ENCODE data around the gene PHACTR3. TPM values are rescaled to one million over a fixed set of nuclear protein-coding genes. Genes with fewer than 3 reads are reported as not detected.
A peak's percentile ranks its signal among the peaks of the same experiment; 100 is the strongest.

Gene PHACTR3
- total RNA-seq, 4 donors from 2014 or later = 1.4 to 7.2 (median 4.3) TPM

DNA sequence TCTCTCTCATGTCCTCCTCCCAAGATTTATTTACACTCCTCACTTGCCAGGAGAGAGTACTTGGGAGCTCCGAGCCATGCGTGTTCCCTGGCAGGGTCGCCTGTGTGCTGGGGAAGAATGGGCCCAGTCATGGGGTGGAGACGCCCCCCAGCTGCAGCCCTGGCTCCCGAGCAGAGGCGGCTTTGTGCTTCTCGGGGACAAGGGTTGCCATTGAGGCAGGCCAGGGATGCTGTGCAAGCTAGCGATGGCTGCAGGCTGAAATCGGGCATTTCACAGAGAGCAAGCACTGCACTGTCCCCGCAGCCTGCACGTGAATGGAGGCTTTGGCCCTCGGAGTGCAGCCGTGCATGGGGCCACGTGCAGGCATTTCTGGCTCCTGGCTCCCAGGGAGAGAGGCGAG, 23.8 kb downstream of the PHACTR3 start:
- 42 to 66% methylated on average over 11 to 15 of the region's 15 CpGs for WGBS, 2 donors
- no peak for DNase-seq (ENCODE audit: low spot score in 2 of 2)
- intact Hi-C loops (cut with DNase I; ENCODE audit: low total_unique reads) = no loop called here
- no peak for TF ChIP-seq POLR2A (IDR thresholded peaks at IDR 0.05)
- TF ChIP-seq, protein P1, sequence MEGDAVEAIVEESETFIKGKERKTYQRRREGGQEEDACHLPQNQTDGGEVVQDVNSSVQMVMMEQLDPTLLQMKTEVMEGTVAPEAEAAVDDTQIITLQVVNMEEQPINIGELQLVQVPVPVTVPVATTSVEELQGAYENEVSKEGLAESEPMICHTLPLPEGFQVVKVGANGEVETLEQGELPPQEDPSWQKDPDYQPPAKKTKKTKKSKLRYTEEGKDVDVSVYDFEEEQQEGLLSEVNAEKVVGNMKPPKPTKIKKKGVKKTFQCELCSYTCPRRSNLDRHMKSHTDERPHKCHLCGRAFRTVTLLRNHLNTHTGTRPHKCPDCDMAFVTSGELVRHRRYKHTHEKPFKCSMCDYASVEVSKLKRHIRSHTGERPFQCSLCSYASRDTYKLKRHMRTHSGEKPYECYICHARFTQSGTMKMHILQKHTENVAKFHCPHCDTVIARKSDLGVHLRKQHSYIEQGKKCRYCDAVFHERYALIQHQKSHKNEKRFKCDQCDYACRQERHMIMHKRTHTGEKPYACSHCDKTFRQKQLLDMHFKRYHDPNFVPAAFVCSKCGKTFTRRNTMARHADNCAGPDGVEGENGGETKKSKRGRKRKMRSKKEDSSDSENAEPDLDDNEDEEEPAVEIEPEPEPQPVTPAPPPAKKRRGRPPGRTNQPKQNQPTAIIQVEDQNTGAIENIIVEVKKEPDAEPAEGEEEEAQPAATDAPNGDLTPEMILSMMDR (IDR thresholded peaks at IDR 0.05) = no peak
- no peak overlapping the region for H3K4me3 ChIP-seq (ENCODE audit: low read depth, poor library complexity, severe bottlenecking)

GRCh38 chr20:59629141-59630045, 25.1 kb downstream of the PHACTR3 start:
- 82 to 89% methylated on average over 12 to 16 of the region's 16 CpGs for WGBS, 2 donors
- intact Hi-C loops (cut with DNase I; ENCODE audit: low total_unique reads) = no loop called here
- no peak for TF ChIP-seq POLR2A (IDR thresholded peaks at IDR 0.05)
- TF ChIP-seq, protein P1 (IDR thresholded peaks at IDR 0.05) = no peak
- DNase-seq (ENCODE audit: low spot score in 2 of 2) = no peak
- no peak overlapping the region for H3K4me3 ChIP-seq (ENCODE audit: low read depth, poor library complexity, severe bottlenecking)

GRCh38 chr20:59630526-59630925, 26.2 kb downstream of the PHACTR3 start:
- peak in 1 of 2 donors; percentile 45 for DNase-seq (ENCODE audit: low spot score in 2 of 2)
- 61 to 73% methylated on average over 8 of the region's 8 CpGs for WGBS, 2 donors
- TF ChIP-seq, protein P1 (IDR thresholded peaks at IDR 0.05) = no peak
- no peak for TF ChIP-seq POLR2A (IDR thresholded peaks at IDR 0.05)
- H3K4me3 ChIP-seq (ENCODE audit: low read depth, poor library complexity, severe bottlenecking) = no peak overlapping the region
- intact Hi-C loops (cut with DNase I; ENCODE audit: low total_unique reads) = no loop called here

DNA sequence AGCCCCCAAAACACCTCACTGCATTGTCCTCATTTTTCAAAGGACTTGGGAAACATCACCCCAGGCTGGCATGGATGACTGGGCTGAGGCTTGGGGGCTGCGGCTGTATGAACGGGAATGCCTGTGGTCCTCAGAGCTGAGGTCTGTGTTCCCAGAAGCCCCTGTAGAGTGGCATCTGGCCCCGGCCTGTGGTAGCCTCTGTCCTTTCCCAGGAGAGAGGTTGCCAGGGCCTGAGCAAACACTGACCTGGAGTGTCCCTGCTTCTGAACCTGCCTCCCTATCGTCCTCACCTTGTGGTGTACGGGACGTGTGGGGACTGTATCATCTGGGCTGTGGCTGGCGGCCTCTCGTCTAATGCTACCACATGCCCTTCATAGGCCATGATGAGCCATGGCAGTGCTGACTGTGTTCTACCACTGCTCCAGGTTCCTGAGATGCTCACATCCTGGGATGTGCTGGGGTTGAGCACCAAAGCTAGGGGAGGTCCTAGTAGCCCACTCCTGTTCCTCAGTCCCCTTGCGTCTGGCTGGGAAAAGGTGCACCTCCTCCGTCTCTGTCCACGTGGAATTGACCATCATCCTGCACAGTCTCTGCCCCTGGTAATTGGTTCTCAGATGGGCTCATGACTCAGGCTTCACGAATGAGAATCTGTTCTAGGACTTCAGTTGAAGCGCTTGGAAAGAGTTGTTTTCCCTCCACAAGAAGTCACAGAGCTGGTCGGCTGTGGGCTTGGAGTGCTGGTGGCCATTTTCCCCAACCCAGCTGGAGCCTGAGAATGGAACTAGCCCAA, 27.6 kb downstream of the PHACTR3 start:
- WGBS, 2 donors = 92 to 94% methylated on average over 13 to 14 of the region's 14 CpGs
- TF ChIP-seq POLR2A (IDR thresholded peaks at IDR 0.05) = no peak
- TF ChIP-seq, protein P1 (IDR thresholded peaks at IDR 0.05) = no peak
- intact Hi-C loops (cut with DNase I; ENCODE audit: low total_unique reads) = no loop called here
- H3K4me3 ChIP-seq (ENCODE audit: low read depth, poor library complexity, severe bottlenecking) = no peak overlapping the region
- DNase-seq (ENCODE audit: low spot score in 2 of 2) = peak in 1 of 2 donors; percentile 72

- 81 to 85% methylated on average over 8 of the region's 8 CpGs for WGBS, 2 donors
- peak in 1 of 2 donors; percentile 36 for DNase-seq (ENCODE audit: low spot score in 2 of 2)
- H3K4me3 ChIP-seq (ENCODE audit: low read depth, poor library complexity, severe bottlenecking) = no peak overlapping the region
- intact Hi-C loops (cut with DNase I; ENCODE audit: low total_unique reads) = no loop called here
- TF ChIP-seq POLR2A (IDR thresholded peaks at IDR 0.05) = no peak
- TF ChIP-seq, protein P1 (IDR thresholded peaks at IDR 0.05) = no peak
These were observed 28.3 kb downstream of the PHACTR3 start for GRCh38 chr20:59632541-59633113.

Data from lower leg skin (tissue), 4 donors.